Endodermal cell (in vitro differentiated cells): ENCODE data around the gene TSPAN18. TPM values are rescaled to one million over a fixed set of nuclear protein-coding genes. Genes with fewer than 3 reads are reported as not detected.

ENCODE experiments used
- DNase-seq: peaks from one replicate; pipeline ENCODE4 v3.0.0-alpha.2; 2017
- H3K27ac ChIP-seq: 2 replicates; pipeline ENCODE4 v1.5.1; 2013; ENCODE audit warnings: mild to moderate bottlenecking, low read depth, low read length, moderate library complexity
- H3K27me3 ChIP-seq: 2 replicates; pipeline ENCODE4 v1.6.1; 2013; ENCODE audit warnings: mild to moderate bottlenecking, low read length, moderate library complexity; ENCODE audit not compliant: insufficient read depth, control insufficient read depth, poor library complexity, severe bottlenecking
- H3K36me3 ChIP-seq: 2 replicates; pipeline ENCODE4 v1.7.0; 2013; ENCODE audit warnings: mild to moderate bottlenecking, low read length, moderate library complexity; ENCODE audit not compliant: control insufficient read depth, insufficient read depth
- H3K4me1 ChIP-seq: one replicate; pipeline ENCODE4 v1.7.0; 2013; ENCODE audit warnings: low read length; ENCODE audit not compliant: control insufficient read depth, insufficient read depth
- H3K4me3 ChIP-seq: 2 replicates; pipeline ENCODE4 v1.5.1; 2013; ENCODE audit warnings: mild to moderate bottlenecking, low read length, moderate library complexity
- H3K9ac ChIP-seq: 2 replicates; pipeline ENCODE4 v1.6.1; 2013; ENCODE audit warnings: mild to moderate bottlenecking, low read length, moderate library complexity; ENCODE audit not compliant: poor library complexity, severe bottlenecking; ENCODE audit errors: extremely low read depth
- H3K9me3 ChIP-seq: 2 replicates; pipeline ENCODE4 v1.6.1; 2013; ENCODE audit warnings: mild to moderate bottlenecking, low read length, moderate library complexity; ENCODE audit not compliant: control insufficient read depth
- H3K27ac Mint-ChIP-seq: 2 replicates; pipeline ENCODE4 v1.8.0; 2020; ENCODE audit warnings: mixed read lengths
- H3K27me3 Mint-ChIP-seq: 2 replicates; pipeline ENCODE4 v1.8.0; 2021; ENCODE audit warnings: mild to moderate bottlenecking, mixed read lengths; ENCODE audit not compliant: insufficient read depth
- H3K36me3 Mint-ChIP-seq: 2 replicates; pipeline ENCODE4 v1.8.0; 2020; ENCODE audit warnings: low read depth, mixed read lengths
- H3K4me1 Mint-ChIP-seq: 2 replicates; pipeline ENCODE4 v1.8.0; 2020; ENCODE audit warnings: mixed read lengths
- H3K4me3 Mint-ChIP-seq: 2 replicates; pipeline ENCODE4 v1.8.0; 2020; ENCODE audit warnings: mild to moderate bottlenecking, moderate library complexity, mixed read lengths
- H3K9me3 Mint-ChIP-seq: 2 replicates; pipeline ENCODE4 v1.8.0; 2020; ENCODE audit warnings: mild to moderate bottlenecking, mixed read lengths
- WGBS, 2 experiments: methylation state at CpG; one replicate each; pipeline versions ENCODE4 v1.1.5 to v1.1.7; 2013; ENCODE audit warnings: missing lambda C conversion rate in 2 of 2, mixed read lengths in 1 of 2; ENCODE audit not compliant: insufficient coverage in 1 of 2, insufficient read length in 1 of 2; 5-methylcytosine and 5-hydroxymethylcytosine counted together
- total RNA-seq, 2 donors: library from RNA; stranded (reverse); fragmentation: NEBNext Ultra II Directional in 1 of 2; extraction: Animal tissue kit (Norgen Biotek cat#: 25700) in 1 of 2; gene quantifications; 2 replicates in 1 of 2; 3 replicates in 1 of 2; pipeline ENCODE4 v1.2.1, GENCODE V29; 2021
- TF ChIP-seq, protein P1 (sequence below): fragments of 200-600 bp; sonication (generic); conservative IDR thresholded peaks from 2 replicates; pipeline ENCODE4 v1.5.0; 2021; ENCODE audit warnings: antibody characterized with exemption, mild to moderate bottlenecking

Gene TSPAN18
- total RNA-seq, 2 donors from 2014 or later, result 28.0 to 28.7 TPM

DNA sequence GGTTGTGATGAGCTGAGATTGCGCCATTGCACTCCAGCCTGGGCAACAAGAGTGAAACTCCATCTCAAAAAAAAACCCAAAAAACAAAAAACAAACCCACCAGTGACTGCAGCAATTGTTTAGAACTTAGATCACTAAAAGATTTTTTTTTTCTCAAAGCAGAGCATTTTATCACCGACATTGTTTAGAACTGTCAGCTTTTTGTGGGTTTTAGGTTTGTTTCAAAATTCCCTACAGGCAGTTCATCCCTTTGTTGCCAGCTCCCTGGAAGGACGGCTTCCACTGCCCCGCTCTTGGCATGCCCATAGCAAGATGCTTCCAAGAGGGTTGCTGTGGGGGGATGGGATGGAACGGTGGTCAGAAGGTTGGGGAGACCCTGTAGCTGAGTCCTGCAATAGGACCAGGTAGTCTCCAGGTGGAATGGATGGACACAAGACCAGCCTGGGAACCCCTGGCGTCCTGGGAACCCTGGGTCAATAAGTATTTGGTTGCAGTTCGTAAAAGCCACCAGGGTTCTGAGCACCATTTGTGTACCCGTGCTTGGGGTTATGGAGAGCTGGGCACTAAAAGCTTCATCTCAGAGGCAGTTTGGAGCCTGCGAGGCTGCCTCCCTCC is 46.7 kb downstream of the TSPAN18 start:
- Histone ChIP-seq H3K27ac (no peak overlapping the region), H3K4me1 (peaks cover 7% of the 10 kb centered on the region), H3K4me3 (no peak overlapping the region), H3K9me3 (peaks cover 2% of the 10 kb centered on the region), H3K27me3 (no peaks in the 10 kb centered on the region), H3K9ac (no peak overlapping the region), H3K36me3 (no peaks in the 10 kb centered on the region)
- Mint-ChIP-seq H3K27ac (no peak overlapping the region), H3K27me3 (peaks cover 5% of the 10 kb centered on the region), H3K36me3 (peaks cover under 1% of the 10 kb centered on the region), H3K4me3 (no peak overlapping the region), H3K9me3 (peaks cover under 1% of the 10 kb centered on the region), H3K4me1 (peaks cover 16% of the 10 kb centered on the region)
- peak; percentile 52 for DNase-seq
- WGBS, 2 experiments, result 87 to 96% methylated on average over 5 to 9 of the region's 9 CpGs
- TF ChIP-seq, protein P1, sequence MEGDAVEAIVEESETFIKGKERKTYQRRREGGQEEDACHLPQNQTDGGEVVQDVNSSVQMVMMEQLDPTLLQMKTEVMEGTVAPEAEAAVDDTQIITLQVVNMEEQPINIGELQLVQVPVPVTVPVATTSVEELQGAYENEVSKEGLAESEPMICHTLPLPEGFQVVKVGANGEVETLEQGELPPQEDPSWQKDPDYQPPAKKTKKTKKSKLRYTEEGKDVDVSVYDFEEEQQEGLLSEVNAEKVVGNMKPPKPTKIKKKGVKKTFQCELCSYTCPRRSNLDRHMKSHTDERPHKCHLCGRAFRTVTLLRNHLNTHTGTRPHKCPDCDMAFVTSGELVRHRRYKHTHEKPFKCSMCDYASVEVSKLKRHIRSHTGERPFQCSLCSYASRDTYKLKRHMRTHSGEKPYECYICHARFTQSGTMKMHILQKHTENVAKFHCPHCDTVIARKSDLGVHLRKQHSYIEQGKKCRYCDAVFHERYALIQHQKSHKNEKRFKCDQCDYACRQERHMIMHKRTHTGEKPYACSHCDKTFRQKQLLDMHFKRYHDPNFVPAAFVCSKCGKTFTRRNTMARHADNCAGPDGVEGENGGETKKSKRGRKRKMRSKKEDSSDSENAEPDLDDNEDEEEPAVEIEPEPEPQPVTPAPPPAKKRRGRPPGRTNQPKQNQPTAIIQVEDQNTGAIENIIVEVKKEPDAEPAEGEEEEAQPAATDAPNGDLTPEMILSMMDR, result no peak

DNA sequence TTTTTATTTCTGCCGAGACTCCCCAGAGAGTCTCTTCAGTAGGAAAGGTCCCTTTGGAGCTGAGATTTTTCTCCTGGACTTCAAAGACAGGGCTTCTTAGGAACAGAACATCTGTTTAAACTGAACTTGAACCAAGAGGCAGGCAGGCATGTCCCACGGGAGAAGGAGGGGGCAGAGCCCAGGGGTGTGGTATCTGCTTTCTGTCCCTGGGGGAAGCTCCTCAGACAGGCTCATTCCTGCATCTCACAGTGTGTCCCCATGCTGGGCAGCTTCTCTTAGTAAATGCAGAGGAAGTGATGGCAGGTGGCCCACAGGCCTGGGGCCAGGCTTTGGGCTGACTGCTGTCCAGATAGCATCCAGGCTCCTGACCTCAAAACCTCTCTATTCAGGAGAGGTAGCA is 47.3 kb downstream of the TSPAN18 start:
- no peak overlapping the region for H3K9ac ChIP-seq
- no peaks in the 10 kb centered on the region for H3K36me3 ChIP-seq
- Mint-ChIP-seq H3K9me3 (no peaks in the 10 kb centered on the region), H3K27me3 (peaks cover 4% of the 10 kb centered on the region), H3K27ac (no peak overlapping the region), H3K4me3 (no peak overlapping the region), H3K4me1 (peaks cover 18% of the 10 kb centered on the region), H3K36me3 (no peaks in the 10 kb centered on the region)
- TF ChIP-seq, protein P1, result no peak
- no peak overlapping the region for H3K4me3 ChIP-seq
- H3K27me3 ChIP-seq, result no peaks in the 10 kb centered on the region
- 45 to 67% methylated on average over 1 to 2 of the region's 2 CpGs for WGBS, 2 experiments
- peak; percentile 82 for DNase-seq
- peaks cover 7% of the 10 kb centered on the region for H3K4me1 ChIP-seq
- no peaks in the 10 kb centered on the region for H3K9me3 ChIP-seq
- H3K27ac ChIP-seq, result no peak overlapping the region

- no peak overlapping the region for H3K4me3 Mint-ChIP-seq
- WGBS, 2 experiments, result 80 to 92% methylated on average over 3 to 4 of the region's 4 CpGs
Measured at GRCh38 chr11:44774731-44775130, 48.0 kb downstream of the TSPAN18 start.

More at GRCh38 chr11:44774731-44775130, 48.0 kb downstream of the TSPAN18 start:
- no peaks in the 10 kb centered on the region for H3K36me3 Mint-ChIP-seq
- H3K9me3 ChIP-seq, result no peaks in the 10 kb centered on the region
- H3K27me3 ChIP-seq, result no peaks in the 10 kb centered on the region
- H3K27ac Mint-ChIP-seq, result no peak overlapping the region
- peak; percentile 29 for DNase-seq
- H3K27ac ChIP-seq, result no peak overlapping the region
- H3K4me1 Mint-ChIP-seq, result peaks cover 24% of the 10 kb centered on the region
- peaks cover 7% of the 10 kb centered on the region for H3K4me1 ChIP-seq
- H3K4me3 ChIP-seq, result no peak overlapping the region
- no peaks in the 10 kb centered on the region for H3K36me3 ChIP-seq
- H3K27me3 Mint-ChIP-seq, result peaks cover 4% of the 10 kb centered on the region
- H3K9me3 Mint-ChIP-seq, result no peaks in the 10 kb centered on the region
- no peak overlapping the region for H3K9ac ChIP-seq
- TF ChIP-seq, protein P1, result no peak
